ENCODE results near the gene PDZD7.

Gene PDZD7

DNA sequence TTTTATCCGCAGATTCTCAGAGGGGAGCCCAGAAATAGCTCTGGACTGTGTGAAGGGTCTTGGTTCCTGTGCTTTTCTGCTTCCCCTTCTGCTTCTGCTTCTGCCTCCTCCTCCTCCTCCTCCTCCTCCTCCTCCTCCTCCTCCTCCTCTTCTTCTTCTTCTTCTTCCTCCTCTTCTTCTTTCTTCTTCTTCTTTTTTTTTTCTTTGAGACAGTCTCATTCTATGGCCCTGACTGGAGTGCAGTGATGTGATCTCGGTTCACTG lies 11.6 kb downstream of the PDZD7 start:
- no peak overlapping the region for H3K56ac ChIP-seq (ENCODE audit: low read length)
- H3K18ac ChIP-seq (ENCODE audit: low read length): no peak overlapping the region
- no peak overlapping the region for H2AK5ac ChIP-seq (ENCODE audit: low read length)
- H3K27ac ChIP-seq (ENCODE audit: low read depth, low read length): no peak overlapping the region
- H2BK5ac ChIP-seq (ENCODE audit: low read length): no peak overlapping the region
- H3K79me1 ChIP-seq (ENCODE audit: low read length): no peaks in the 10 kb centered on the region
- no peak overlapping the region for H3K4me2 ChIP-seq (ENCODE audit: low read length)
- DNase-seq: no peak
- H3K23ac ChIP-seq (ENCODE audit: low read length): no peak overlapping the region
- H3K79me2 ChIP-seq (ENCODE audit: control insufficient read depth, insufficient read depth, low read length): no peaks in the 10 kb centered on the region
- no peak overlapping the region for H4K8ac ChIP-seq (ENCODE audit: low read depth, low read length)
- WGBS (ENCODE audit: extremely low coverage, insufficient coverage, low lambda C conversion rate): no CpG with 5 or more reads among the region's 2 CpGs
- H3K36me3 ChIP-seq (ENCODE audit: control insufficient read depth, insufficient read depth, low read length): no peaks in the 10 kb centered on the region
- no peak overlapping the region for H3K4me3 ChIP-seq (ENCODE audit: low read length)
- peaks cover 8% of the 10 kb centered on the region for H3K27me3 ChIP-seq (ENCODE audit: insufficient read depth, low read length, poor library complexity)
- H2BK15ac ChIP-seq (replicated peaks; ENCODE audit: low read depth): no peak overlapping the region
- no peak overlapping the region for H4K5ac ChIP-seq (ENCODE audit: low read length)
- no peak overlapping the region for H3K4ac ChIP-seq (ENCODE audit: low read depth, low read length)
- peaks cover 4% of the 10 kb centered on the region for H3K4me1 ChIP-seq (ENCODE audit: control insufficient read depth, low read depth, low read length)
- no peak overlapping the region for H2BK120ac ChIP-seq (ENCODE audit: low read depth, low read length)
- H3K9ac ChIP-seq (ENCODE audit: low read length): no peak overlapping the region

GRCh38 chr10:101018600-101019439 lies 12.1 kb downstream of the PDZD7 start:
- Histone ChIP-seq H2AK5ac (ENCODE audit: low read length) (no peak overlapping the region), H3K23ac (ENCODE audit: low read length) (peak overlapping the region; percentile 50), H2BK5ac (ENCODE audit: low read length) (no peak overlapping the region), H2BK15ac (replicated peaks; ENCODE audit: low read depth) (no peak overlapping the region), H3K18ac (ENCODE audit: low read length) (no peak overlapping the region), H3K79me1 (ENCODE audit: low read length) (no peaks in the 10 kb centered on the region), H3K27ac (ENCODE audit: low read depth, low read length) (no peak overlapping the region), H3K27me3 (ENCODE audit: insufficient read depth, low read length, poor library complexity) (peaks cover 8% of the 10 kb centered on the region), H4K8ac (ENCODE audit: low read depth, low read length) (no peak overlapping the region), H3K4me3 (ENCODE audit: low read length) (no peak overlapping the region), H3K4me2 (ENCODE audit: low read length) (peak overlapping the region; percentile 53), H4K5ac (ENCODE audit: low read length) (no peak overlapping the region), H3K4me1 (ENCODE audit: control insufficient read depth, low read depth, low read length) (peaks cover 4% of the 10 kb centered on the region), H2BK120ac (ENCODE audit: low read depth, low read length) (no peak overlapping the region), H3K56ac (ENCODE audit: low read length) (peak overlapping the region; percentile 80), H3K4ac (ENCODE audit: low read depth, low read length) (no peak overlapping the region), H3K79me2 (ENCODE audit: control insufficient read depth, insufficient read depth, low read length) (no peaks in the 10 kb centered on the region), H3K36me3 (ENCODE audit: control insufficient read depth, insufficient read depth, low read length) (no peaks in the 10 kb centered on the region), H3K9ac (ENCODE audit: low read length) (peak overlapping the region; percentile 55)
- peak; percentile 89 for DNase-seq
- WGBS (ENCODE audit: extremely low coverage, insufficient coverage, low lambda C conversion rate): no CpG with 5 or more reads among the region's 45 CpGs

DNA sequence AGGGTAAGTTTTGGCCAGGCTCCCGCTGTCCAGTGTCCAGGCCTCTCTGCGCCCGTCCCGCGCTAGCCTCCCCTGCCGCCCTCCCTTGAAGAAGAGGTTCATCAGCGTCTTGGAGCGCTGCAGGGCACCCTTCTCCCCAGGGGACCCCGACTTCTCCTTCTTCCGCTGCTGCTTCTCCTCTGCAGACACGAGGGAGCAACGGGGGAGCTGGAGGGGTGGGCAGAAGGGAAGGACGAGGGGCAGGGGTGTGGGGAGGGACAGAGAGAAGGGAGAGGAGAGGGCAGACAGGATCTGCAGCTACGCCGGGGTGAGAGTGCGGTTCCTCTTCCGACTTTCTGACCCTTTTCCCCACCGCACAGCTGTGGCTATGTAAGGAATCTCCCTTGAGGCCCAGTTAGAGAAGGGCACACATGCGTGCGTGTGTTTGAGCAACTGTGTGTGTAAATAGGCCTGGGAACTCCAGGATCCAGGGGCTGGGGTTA lies 12.8 kb downstream of the PDZD7 start:
- peak overlapping the region; percentile 80 for H3K56ac ChIP-seq (ENCODE audit: low read length)
- DNase-seq: peak; percentile 77
- H3K27me3 ChIP-seq (ENCODE audit: insufficient read depth, low read length, poor library complexity): peaks cover 8% of the 10 kb centered on the region

GRCh38 chr10:101016814-101017213 lies 14.1 kb downstream of the PDZD7 start:
- H3K56ac ChIP-seq (ENCODE audit: low read length): no peak overlapping the region
- H2BK15ac ChIP-seq (replicated peaks; ENCODE audit: low read depth): no peak overlapping the region
- H3K79me1 ChIP-seq (ENCODE audit: low read length): no peaks in the 10 kb centered on the region
- H3K4me1 ChIP-seq (ENCODE audit: control insufficient read depth, low read depth, low read length): peaks cover 4% of the 10 kb centered on the region
- H4K5ac ChIP-seq (ENCODE audit: low read length): no peak overlapping the region
- H2BK120ac ChIP-seq (ENCODE audit: low read depth, low read length): no peak overlapping the region
- no peak overlapping the region for H4K8ac ChIP-seq (ENCODE audit: low read depth, low read length)
- WGBS (ENCODE audit: extremely low coverage, insufficient coverage, low lambda C conversion rate): no CpG with 5 or more reads among the region's 5 CpGs
- H3K18ac ChIP-seq (ENCODE audit: low read length): no peak overlapping the region
- H3K4ac ChIP-seq (ENCODE audit: low read depth, low read length): no peak overlapping the region
- H3K79me2 ChIP-seq (ENCODE audit: control insufficient read depth, insufficient read depth, low read length): no peaks in the 10 kb centered on the region
- no peak overlapping the region for H3K9ac ChIP-seq (ENCODE audit: low read length)
- no peaks in the 10 kb centered on the region for H3K36me3 ChIP-seq (ENCODE audit: control insufficient read depth, insufficient read depth, low read length)
- no peak for DNase-seq
- H2AK5ac ChIP-seq (ENCODE audit: low read length): no peak overlapping the region
- no peak overlapping the region for H2BK5ac ChIP-seq (ENCODE audit: low read length)
- H3K4me2 ChIP-seq (ENCODE audit: low read length): no peak overlapping the region
- peaks cover 8% of the 10 kb centered on the region for H3K27me3 ChIP-seq (ENCODE audit: insufficient read depth, low read length, poor library complexity)
- H3K27ac ChIP-seq (ENCODE audit: low read depth, low read length): no peak overlapping the region
- no peak overlapping the region for H3K4me3 ChIP-seq (ENCODE audit: low read length)
- H3K23ac ChIP-seq (ENCODE audit: low read length): no peak overlapping the region

More for the DNA sequence above, 12.8 kb downstream of the PDZD7 start:
- Histone ChIP-seq H3K9ac (ENCODE audit: low read length) (peak overlapping the region; percentile 55), H2BK120ac (ENCODE audit: low read depth, low read length) (no peak overlapping the region), H2AK5ac (ENCODE audit: low read length) (no peak overlapping the region), H4K5ac (ENCODE audit: low read length) (no peak overlapping the region), H3K36me3 (ENCODE audit: control insufficient read depth, insufficient read depth, low read length) (no peaks in the 10 kb centered on the region), H3K18ac (ENCODE audit: low read length) (no peak overlapping the region), H2BK5ac (ENCODE audit: low read length) (no peak overlapping the region), H4K8ac (ENCODE audit: low read depth, low read length) (no peak overlapping the region), H3K27ac (ENCODE audit: low read depth, low read length) (no peak overlapping the region), H2BK15ac (replicated peaks; ENCODE audit: low read depth) (no peak overlapping the region), H3K79me2 (ENCODE audit: control insufficient read depth, insufficient read depth, low read length) (no peaks in the 10 kb centered on the region), H3K4me3 (ENCODE audit: low read length) (no peak overlapping the region), H3K4me1 (ENCODE audit: control insufficient read depth, low read depth, low read length) (peaks cover 4% of the 10 kb centered on the region), H3K4me2 (ENCODE audit: low read length) (peak overlapping the region; percentile 53), H3K79me1 (ENCODE audit: low read length) (no peaks in the 10 kb centered on the region), H3K23ac (ENCODE audit: low read length) (peak overlapping the region; percentile 50), H3K4ac (ENCODE audit: low read depth, low read length) (no peak overlapping the region)
- WGBS (ENCODE audit: extremely low coverage, insufficient coverage, low lambda C conversion rate): no CpG with 5 or more reads among the region's 20 CpGs

- Histone ChIP-seq H2BK5ac (ENCODE audit: low read length) (no peak overlapping the region), H4K8ac (ENCODE audit: low read depth, low read length) (no peak overlapping the region), H3K27me3 (ENCODE audit: insufficient read depth, low read length, poor library complexity) (peaks cover 8% of the 10 kb centered on the region), H2BK15ac (replicated peaks; ENCODE audit: low read depth) (no peak overlapping the region), H3K4me3 (ENCODE audit: low read length) (no peak overlapping the region), H4K5ac (ENCODE audit: low read length) (no peak overlapping the region), H3K23ac (ENCODE audit: low read length) (no peak overlapping the region), H3K79me1 (ENCODE audit: low read length) (no peaks in the 10 kb centered on the region), H3K4me1 (ENCODE audit: control insufficient read depth, low read depth, low read length) (peaks cover 4% of the 10 kb centered on the region), H3K36me3 (ENCODE audit: control insufficient read depth, insufficient read depth, low read length) (no peaks in the 10 kb centered on the region), H3K79me2 (ENCODE audit: control insufficient read depth, insufficient read depth, low read length) (no peaks in the 10 kb centered on the region), H3K4ac (ENCODE audit: low read depth, low read length) (no peak overlapping the region), H2AK5ac (ENCODE audit: low read length) (no peak overlapping the region), H3K9ac (ENCODE audit: low read length) (no peak overlapping the region), H3K27ac (ENCODE audit: low read depth, low read length) (no peak overlapping the region), H3K4me2 (ENCODE audit: low read length) (no peak overlapping the region), H3K56ac (ENCODE audit: low read length) (no peak overlapping the region), H2BK120ac (ENCODE audit: low read depth, low read length) (no peak overlapping the region), H3K18ac (ENCODE audit: low read length) (no peak overlapping the region)
- no CpG with 5 or more reads among the region's 8 CpGs for WGBS (ENCODE audit: extremely low coverage, insufficient coverage, low lambda C conversion rate)
- no peak for DNase-seq
These were observed 15.4 kb downstream of the PDZD7 start for GRCh38 chr10:101015582-101015973.
